Measurements from ENCODE around the gene ITK. TPM values are rescaled to one million over a fixed set of nuclear protein-coding genes. Genes with fewer than 3 reads are reported as not detected.

The ITK gene
- polyA plus RNA-seq, 2 of the 4 experiments (the other 2 are of a cell fraction) = not detected

DNA sequence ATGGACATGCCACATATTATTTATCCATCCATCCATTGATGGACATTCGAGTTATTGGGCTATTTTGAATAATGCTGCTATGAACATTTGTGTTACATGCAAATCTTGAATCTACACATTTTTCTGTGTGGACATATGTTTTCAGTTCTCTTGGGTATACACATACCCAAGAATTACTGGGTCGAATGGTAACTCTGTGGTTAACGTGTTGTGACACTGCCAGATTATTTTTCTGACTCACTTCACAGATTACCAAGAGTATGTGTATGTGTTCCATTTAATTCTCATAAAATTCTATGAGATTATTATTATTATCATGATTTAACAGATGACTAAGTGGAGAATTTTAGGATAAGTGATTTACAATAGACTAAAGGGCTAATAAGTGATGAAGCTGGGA, 112.0 kb downstream of the ITK start:
- H3K4me1 ChIP-seq = peaks cover 29% of the 10 kb centered on the region
- 90% methylated on average over 3 of the region's 3 CpGs for WGBS (ENCODE audit: missing lambda C conversion rate)
- ChIA-PET POLR2A (no interaction called here), CTCF (no interaction called here)
- no peaks in the 10 kb centered on the region for H3K9me3 ChIP-seq
- TF ChIP-seq RARB (CRISPR knock-in tag; IDR thresholded peaks at IDR 0.05) (no peak), MAFK (IDR thresholded peaks at IDR 0.05; ENCODE audit: partially characterized antibody) (no peak)
- ATAC-seq = no peak
- no peak overlapping the region for H3K27ac ChIP-seq
- DNase-seq (ENCODE audit: low read depth in 1 of 2, low spot score in 1 of 2) = no peak
- H3K4me3 ChIP-seq = no peak overlapping the region
- FAIRE-seq = no peak
- no peak overlapping the region for H3K4me2 ChIP-seq

DNA sequence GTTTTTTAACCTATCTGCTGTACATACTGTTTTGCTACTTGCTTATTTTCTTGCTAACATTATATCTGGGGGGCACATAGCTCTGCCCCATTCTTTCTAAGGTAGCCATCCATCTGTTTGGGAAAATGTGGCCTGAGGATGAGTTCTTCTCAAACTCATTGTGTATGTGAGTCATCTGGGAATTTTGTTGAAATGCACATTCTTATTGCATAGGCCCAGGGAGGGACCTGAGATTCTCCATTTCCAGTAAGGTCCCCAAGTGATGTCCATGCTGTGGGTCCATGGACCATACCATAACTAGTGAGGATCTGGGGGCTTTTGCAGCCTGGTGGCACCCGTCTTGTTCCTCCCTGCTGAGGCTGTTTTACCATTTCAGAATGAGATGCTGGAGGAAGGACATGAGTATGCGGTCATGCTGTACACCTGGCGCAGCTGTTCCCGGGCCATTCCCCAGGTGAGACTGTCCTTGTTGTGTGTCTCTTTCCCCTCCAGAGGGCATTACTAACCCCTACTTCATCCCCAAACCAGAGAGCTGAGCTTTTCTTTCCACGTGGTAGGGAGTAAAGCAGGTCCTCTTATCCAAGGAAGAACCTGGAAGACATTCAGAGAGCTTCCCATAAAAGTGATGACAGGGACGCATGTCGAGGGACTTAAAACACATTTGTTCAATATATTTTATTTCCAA, 113.9 kb downstream of the ITK start:
- ChIA-PET POLR2A (no interaction called here), CTCF (interaction anchor here (0.6 to 1.6 kb wide), 4 partner anchors 18 to 484 kb away, joined by 3 to 5 read pairs (median 4); no protein-coding TSS in a partner anchor)
- H3K9me3 ChIP-seq = no peaks in the 10 kb centered on the region
- no peak for FAIRE-seq
- no peak overlapping the region for H3K4me3 ChIP-seq
- H3K27ac ChIP-seq = no peak overlapping the region
- DNase-seq (ENCODE audit: low read depth in 1 of 2, low spot score in 1 of 2) = no peak
- TF ChIP-seq, protein P1, sequence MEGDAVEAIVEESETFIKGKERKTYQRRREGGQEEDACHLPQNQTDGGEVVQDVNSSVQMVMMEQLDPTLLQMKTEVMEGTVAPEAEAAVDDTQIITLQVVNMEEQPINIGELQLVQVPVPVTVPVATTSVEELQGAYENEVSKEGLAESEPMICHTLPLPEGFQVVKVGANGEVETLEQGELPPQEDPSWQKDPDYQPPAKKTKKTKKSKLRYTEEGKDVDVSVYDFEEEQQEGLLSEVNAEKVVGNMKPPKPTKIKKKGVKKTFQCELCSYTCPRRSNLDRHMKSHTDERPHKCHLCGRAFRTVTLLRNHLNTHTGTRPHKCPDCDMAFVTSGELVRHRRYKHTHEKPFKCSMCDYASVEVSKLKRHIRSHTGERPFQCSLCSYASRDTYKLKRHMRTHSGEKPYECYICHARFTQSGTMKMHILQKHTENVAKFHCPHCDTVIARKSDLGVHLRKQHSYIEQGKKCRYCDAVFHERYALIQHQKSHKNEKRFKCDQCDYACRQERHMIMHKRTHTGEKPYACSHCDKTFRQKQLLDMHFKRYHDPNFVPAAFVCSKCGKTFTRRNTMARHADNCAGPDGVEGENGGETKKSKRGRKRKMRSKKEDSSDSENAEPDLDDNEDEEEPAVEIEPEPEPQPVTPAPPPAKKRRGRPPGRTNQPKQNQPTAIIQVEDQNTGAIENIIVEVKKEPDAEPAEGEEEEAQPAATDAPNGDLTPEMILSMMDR (IDR thresholded peaks at IDR 0.05) = 0 out of 3 replicates have a peak, but pooled peaks have one; percentile 10
- no peak for TF ChIP-seq ZSCAN20 (CRISPR knock-in tag; IDR thresholded peaks at IDR 0.05)
- H3K4me2 ChIP-seq = no peak overlapping the region
- ATAC-seq = no peak
- H3K4me1 ChIP-seq = peaks cover 25% of the 10 kb centered on the region
- WGBS (ENCODE audit: missing lambda C conversion rate) = 85% methylated on average over 7 of the region's 7 CpGs

DNA sequence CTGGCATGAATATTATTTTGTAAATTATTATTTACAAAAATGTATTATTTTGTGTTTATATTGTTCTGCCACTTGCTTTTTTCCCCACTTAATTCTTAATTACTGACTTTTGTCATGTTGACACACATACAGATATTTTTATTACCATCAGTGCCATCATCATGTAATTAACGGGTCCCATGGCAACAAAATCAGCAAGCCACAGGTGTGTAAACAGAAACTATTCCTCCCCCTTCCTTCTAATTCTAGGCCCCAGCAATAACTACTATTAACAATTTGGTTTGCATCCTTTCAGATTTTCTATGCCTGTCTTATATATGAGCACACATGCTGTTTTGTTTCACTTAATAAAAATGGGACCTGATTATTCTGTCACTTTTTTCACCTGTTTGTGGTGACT, 114.6 kb downstream of the ITK start:
- ATAC-seq (no peak), FAIRE-seq (no peak), DNase-seq (ENCODE audit: low read depth in 1 of 2, low spot score in 1 of 2) (no peak)
- Histone ChIP-seq H3K9me3 (no peaks in the 10 kb centered on the region), H3K27ac (no peak overlapping the region), H3K4me3 (no peak overlapping the region), H3K4me2 (no peak overlapping the region), H3K4me1 (peaks cover 18% of the 10 kb centered on the region)
- ChIA-PET POLR2A (no interaction called here), CTCF (interaction anchor here (1.0 to 6.0 kb wide), 3 partner anchors 18 to 42 kb away, joined by 3 to 28 read pairs (median 5); no protein-coding TSS in a partner anchor)
- WGBS (ENCODE audit: missing lambda C conversion rate) = 93% methylated on average over 1 of the region's 1 CpG
- TF ChIP-seq CEBPB (IDR thresholded peaks at IDR 0.05) (no peak), ZFP36 (IDR thresholded peaks at IDR 0.05; ENCODE audit: borderline replicate concordance, partially characterized antibody) (no peak), JUNB (IDR thresholded peaks at IDR 0.05) (no peak), EHMT2 (IDR thresholded peaks at IDR 0.05; ENCODE audit: low read depth) (no peak), RCOR1 (IDR thresholded peaks at IDR 0.05; ENCODE audit: low read depth, low read length) (no peak), NR3C1 (IDR thresholded peaks at IDR 0.05) (no peak), TFCP2L1 (CRISPR knock-in tag; IDR thresholded peaks at IDR 0.05) (no peak), KDM1A (IDR thresholded peaks at IDR 0.05; ENCODE audit: low read depth) (no peak), MAFK (IDR thresholded peaks at IDR 0.05; ENCODE audit: partially characterized antibody) (no peak), HDAC2 (IDR thresholded peaks at IDR 0.05) (no peak), HOXB5 (CRISPR knock-in tag; IDR thresholded peaks at IDR 0.05) (no peak), SMC3 (IDR thresholded peaks at IDR 0.05) (no peak)
- TF ChIP-seq, protein P2, sequence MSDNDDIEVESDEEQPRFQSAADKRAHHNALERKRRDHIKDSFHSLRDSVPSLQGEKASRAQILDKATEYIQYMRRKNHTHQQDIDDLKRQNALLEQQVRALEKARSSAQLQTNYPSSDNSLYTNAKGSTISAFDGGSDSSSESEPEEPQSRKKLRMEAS (IDR thresholded peaks at IDR 0.05) = no peak
- TF ChIP-seq, protein P3, sequence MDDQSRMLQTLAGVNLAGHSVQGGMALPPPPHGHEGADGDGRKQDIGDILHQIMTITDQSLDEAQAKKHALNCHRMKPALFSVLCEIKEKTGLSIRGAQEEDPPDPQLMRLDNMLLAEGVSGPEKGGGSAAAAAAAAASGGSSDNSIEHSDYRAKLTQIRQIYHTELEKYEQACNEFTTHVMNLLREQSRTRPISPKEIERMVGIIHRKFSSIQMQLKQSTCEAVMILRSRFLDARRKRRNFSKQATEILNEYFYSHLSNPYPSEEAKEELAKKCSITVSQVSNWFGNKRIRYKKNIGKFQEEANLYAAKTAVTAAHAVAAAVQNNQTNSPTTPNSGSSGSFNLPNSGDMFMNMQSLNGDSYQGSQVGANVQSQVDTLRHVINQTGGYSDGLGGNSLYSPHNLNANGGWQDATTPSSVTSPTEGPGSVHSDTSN (IDR thresholded peaks at IDR 0.05) = no peak
- TF ChIP-seq, protein P4, sequence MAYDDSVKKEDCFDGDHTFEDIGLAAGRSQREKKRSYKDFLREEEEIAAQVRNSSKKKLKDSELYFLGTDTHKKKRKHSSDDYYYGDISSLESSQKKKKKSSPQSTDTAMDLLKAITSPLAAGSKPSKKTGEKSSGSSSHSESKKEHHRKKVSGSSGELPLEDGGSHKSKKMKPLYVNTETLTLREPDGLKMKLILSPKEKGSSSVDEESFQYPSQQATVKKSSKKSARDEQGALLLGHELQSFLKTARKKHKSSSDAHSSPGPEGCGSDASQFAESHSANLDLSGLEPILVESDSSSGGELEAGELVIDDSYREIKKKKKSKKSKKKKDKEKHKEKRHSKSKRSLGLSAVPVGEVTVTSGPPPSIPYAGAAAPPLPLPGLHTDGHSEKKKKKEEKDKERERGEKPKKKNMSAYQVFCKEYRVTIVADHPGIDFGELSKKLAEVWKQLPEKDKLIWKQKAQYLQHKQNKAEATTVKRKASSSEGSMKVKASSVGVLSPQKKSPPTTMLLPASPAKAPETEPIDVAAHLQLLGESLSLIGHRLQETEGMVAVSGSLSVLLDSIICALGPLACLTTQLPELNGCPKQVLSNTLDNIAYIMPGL (CRISPR knock-in tag; IDR thresholded peaks at IDR 0.05; ENCODE audit: borderline replicate concordance) = no peak

Data from A549 (cell line).